K562 (cell line): ENCODE measurements around the gene MYBL2.

Experiments used
- ELF1 ChIP-seq: fragments of 200-800 bp; sonication (Bioruptor generic); IDR thresholded peaks from 2 replicates; pipeline ENCODE4 v1.6.1; 2016; ENCODE audit warnings: missing genetic modification characterization, missing compliant biosample characterization
- FOXA3 ChIP-seq, 2 experiments: fragments of 450-650 bp in 1 of 2; sonication (generic) in 1 of 2; formaldehyde crosslinking; IDR thresholded peaks in 1 of 2; conservative IDR thresholded peaks in 1 of 2; 2 replicates each; pipeline versions ENCODE4 v1.4.0 to v1.8.0; 2020 to 2022; ENCODE audit warnings: mild to moderate bottlenecking in 2 of 2, missing genetic modification reagents in 1 of 2
- MXI1 ChIP-seq: IDR thresholded peaks from 2 replicates; pipeline ENCODE4 v1.6.1; 2011; ENCODE audit warnings: low read depth, mild to moderate bottlenecking, improper control_type of control experiment, low read length
- POLR2AphosphoS2 ChIP-seq: IDR thresholded peaks from 2 replicates; pipeline ENCODE4 v1.6.1; 2012; ENCODE audit warnings: low read length, improper control_type of control experiment
- RAD21 ChIP-seq, 2 experiments: fragments of 250-450 bp in 1 of 2; fragments of 450-650 bp in 1 of 2; sonication (Bioruptor Pico) in 1 of 2; formaldehyde crosslinking in 1 of 2; IDR thresholded peaks in 1 of 2; conservative IDR thresholded peaks in 1 of 2; 2 replicates each; pipeline versions ENCODE4 v1.4.0 to v1.8.0; 2020 to 2022; ENCODE audit warnings: mild to moderate bottlenecking in 2 of 2, moderate library complexity in 1 of 2
- RCOR1 ChIP-seq, 2 experiments: IDR thresholded peaks; 2 replicates each; pipeline ENCODE4 v1.6.1; 2012; ENCODE audit warnings: low read depth in 2 of 2, low read length in 2 of 2, borderline replicate concordance in 1 of 2, improper control_type of control experiment in 1 of 2
- TCF7 ChIP-seq: sonication (generic); IDR thresholded peaks from 2 replicates; pipeline ENCODE4 v1.6.1; 2016; ENCODE audit warnings: antibody characterized with exemption, borderline replicate concordance
- TF ChIP-seq, protein P1 (sequence below), 2 experiments: fragments of 450-650 bp; formaldehyde crosslinking in 1 of 2; IDR thresholded peaks; 2 replicates each; pipeline versions ENCODE4 v1.4.0 to v1.6.1; 2014 to 2020; ENCODE audit warnings: mild to moderate bottlenecking in 2 of 2, borderline replicate concordance in 1 of 2, low read depth in 1 of 2
- TF ChIP-seq, protein P2 (sequence below): sonication (generic); formaldehyde crosslinking; IDR thresholded peaks from 2 replicates; pipeline ENCODE4 v1.4.0; 2020; ENCODE audit warnings: mild to moderate bottlenecking, missing genetic modification reagents
- TF ChIP-seq, protein P3 (sequence below), 3 experiments: IDR thresholded peaks in 2 of 3; conservative IDR thresholded peaks in 1 of 3; 2 replicates each; pipeline ENCODE4 v1.5.1; 2011 to 2012; ENCODE audit warnings: low read length in 3 of 3, mild to moderate bottlenecking in 3 of 3, control low read depth in 2 of 3, improper control_type of control experiment in 1 of 3, inconsistent platforms in 1 of 3, low read depth in 1 of 3, mixed read lengths in 1 of 3, moderate library complexity in 1 of 3; ENCODE audit not compliant: insufficient read depth in 2 of 3
- TF ChIP-seq, protein P4 (sequence below): sonication (generic); formaldehyde crosslinking; IDR thresholded peaks from 2 replicates; pipeline ENCODE4 v1.8.0; 2022; ENCODE audit warnings: mild to moderate bottlenecking, missing genetic modification reagents, borderline replicate concordance
- TF ChIP-seq, protein P5 (sequence below), 2 experiments: fragments of 450-650 bp in 1 of 2; sonication (generic) in 1 of 2; formaldehyde crosslinking in 1 of 2; IDR thresholded peaks in 1 of 2; conservative IDR thresholded peaks in 1 of 2; 2 replicates each; pipeline versions ENCODE4 v1.6.1 to v1.8.1; 2016 to 2023; ENCODE audit warnings: mild to moderate bottlenecking in 2 of 2, moderate library complexity in 2 of 2, inconsistent platforms in 1 of 2, missing genetic modification reagents in 1 of 2

DNA sequence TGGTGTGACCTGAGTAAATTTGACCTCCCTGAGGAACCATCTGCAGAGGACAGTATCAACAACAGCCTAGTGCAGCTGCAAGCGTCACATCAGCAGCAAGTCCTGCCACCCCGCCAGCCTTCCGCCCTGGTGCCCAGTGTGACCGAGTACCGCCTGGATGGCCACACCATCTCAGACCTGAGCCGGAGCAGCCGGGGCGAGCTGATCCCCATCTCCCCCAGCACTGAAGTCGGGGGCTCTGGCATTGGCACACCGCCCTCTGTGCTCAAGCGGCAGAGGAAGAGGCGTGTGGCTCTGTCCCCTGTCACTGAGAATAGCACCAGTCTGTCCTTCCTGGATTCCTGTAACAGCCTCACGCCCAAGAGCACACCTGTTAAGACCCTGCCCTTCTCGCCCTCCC, 35.6 kb downstream of the MYBL2 start:
- TF ChIP-seq, protein P1, sequence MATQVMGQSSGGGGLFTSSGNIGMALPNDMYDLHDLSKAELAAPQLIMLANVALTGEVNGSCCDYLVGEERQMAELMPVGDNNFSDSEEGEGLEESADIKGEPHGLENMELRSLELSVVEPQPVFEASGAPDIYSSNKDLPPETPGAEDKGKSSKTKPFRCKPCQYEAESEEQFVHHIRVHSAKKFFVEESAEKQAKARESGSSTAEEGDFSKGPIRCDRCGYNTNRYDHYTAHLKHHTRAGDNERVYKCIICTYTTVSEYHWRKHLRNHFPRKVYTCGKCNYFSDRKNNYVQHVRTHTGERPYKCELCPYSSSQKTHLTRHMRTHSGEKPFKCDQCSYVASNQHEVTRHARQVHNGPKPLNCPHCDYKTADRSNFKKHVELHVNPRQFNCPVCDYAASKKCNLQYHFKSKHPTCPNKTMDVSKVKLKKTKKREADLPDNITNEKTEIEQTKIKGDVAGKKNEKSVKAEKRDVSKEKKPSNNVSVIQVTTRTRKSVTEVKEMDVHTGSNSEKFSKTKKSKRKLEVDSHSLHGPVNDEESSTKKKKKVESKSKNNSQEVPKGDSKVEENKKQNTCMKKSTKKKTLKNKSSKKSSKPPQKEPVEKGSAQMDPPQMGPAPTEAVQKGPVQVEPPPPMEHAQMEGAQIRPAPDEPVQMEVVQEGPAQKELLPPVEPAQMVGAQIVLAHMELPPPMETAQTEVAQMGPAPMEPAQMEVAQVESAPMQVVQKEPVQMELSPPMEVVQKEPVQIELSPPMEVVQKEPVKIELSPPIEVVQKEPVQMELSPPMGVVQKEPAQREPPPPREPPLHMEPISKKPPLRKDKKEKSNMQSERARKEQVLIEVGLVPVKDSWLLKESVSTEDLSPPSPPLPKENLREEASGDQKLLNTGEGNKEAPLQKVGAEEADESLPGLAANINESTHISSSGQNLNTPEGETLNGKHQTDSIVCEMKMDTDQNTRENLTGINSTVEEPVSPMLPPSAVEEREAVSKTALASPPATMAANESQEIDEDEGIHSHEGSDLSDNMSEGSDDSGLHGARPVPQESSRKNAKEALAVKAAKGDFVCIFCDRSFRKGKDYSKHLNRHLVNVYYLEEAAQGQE (IDR thresholded peaks at IDR 0.05; ENCODE audit: borderline replicate concordance) = no peak
- TF ChIP-seq, protein P1 (CRISPR knock-in tag; IDR thresholded peaks at IDR 0.05; ENCODE audit: low read depth) = no peak
- TF ChIP-seq, protein P2, sequence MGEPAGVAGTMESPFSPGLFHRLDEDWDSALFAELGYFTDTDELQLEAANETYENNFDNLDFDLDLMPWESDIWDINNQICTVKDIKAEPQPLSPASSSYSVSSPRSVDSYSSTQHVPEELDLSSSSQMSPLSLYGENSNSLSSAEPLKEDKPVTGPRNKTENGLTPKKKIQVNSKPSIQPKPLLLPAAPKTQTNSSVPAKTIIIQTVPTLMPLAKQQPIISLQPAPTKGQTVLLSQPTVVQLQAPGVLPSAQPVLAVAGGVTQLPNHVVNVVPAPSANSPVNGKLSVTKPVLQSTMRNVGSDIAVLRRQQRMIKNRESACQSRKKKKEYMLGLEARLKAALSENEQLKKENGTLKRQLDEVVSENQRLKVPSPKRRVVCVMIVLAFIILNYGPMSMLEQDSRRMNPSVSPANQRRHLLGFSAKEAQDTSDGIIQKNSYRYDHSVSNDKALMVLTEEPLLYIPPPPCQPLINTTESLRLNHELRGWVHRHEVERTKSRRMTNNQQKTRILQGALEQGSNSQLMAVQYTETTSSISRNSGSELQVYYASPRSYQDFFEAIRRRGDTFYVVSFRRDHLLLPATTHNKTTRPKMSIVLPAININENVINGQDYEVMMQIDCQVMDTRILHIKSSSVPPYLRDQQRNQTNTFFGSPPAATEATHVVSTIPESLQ (CRISPR knock-in tag) = no peak
- TF ChIP-seq, protein P3, sequence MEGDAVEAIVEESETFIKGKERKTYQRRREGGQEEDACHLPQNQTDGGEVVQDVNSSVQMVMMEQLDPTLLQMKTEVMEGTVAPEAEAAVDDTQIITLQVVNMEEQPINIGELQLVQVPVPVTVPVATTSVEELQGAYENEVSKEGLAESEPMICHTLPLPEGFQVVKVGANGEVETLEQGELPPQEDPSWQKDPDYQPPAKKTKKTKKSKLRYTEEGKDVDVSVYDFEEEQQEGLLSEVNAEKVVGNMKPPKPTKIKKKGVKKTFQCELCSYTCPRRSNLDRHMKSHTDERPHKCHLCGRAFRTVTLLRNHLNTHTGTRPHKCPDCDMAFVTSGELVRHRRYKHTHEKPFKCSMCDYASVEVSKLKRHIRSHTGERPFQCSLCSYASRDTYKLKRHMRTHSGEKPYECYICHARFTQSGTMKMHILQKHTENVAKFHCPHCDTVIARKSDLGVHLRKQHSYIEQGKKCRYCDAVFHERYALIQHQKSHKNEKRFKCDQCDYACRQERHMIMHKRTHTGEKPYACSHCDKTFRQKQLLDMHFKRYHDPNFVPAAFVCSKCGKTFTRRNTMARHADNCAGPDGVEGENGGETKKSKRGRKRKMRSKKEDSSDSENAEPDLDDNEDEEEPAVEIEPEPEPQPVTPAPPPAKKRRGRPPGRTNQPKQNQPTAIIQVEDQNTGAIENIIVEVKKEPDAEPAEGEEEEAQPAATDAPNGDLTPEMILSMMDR (IDR thresholded peaks at IDR 0.05 in 2 of 3, conservative IDR thresholded peaks at IDR 0.05 in 1 of 3; ENCODE audit: insufficient read depth in 2 of 3, low read depth in 1 of 3, low read length in 3 of 3) = no peak
- TF ChIP-seq, protein P4, sequence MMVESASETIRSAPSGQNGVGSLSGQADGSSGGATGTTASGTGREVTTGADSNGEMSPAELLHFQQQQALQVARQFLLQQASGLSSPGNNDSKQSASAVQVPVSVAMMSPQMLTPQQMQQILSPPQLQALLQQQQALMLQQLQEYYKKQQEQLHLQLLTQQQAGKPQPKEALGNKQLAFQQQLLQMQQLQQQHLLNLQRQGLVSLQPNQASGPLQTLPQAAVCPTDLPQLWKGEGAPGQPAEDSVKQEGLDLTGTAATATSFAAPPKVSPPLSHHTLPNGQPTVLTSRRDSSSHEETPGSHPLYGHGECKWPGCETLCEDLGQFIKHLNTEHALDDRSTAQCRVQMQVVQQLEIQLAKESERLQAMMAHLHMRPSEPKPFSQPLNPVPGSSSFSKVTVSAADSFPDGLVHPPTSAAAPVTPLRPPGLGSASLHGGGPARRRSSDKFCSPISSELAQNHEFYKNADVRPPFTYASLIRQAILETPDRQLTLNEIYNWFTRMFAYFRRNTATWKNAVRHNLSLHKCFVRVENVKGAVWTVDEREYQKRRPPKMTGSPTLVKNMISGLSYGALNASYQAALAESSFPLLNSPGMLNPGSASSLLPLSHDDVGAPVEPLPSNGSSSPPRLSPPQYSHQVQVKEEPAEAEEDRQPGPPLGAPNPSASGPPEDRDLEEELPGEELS (CRISPR knock-in tag) = no peak
- TF ChIP-seq, protein P5, sequence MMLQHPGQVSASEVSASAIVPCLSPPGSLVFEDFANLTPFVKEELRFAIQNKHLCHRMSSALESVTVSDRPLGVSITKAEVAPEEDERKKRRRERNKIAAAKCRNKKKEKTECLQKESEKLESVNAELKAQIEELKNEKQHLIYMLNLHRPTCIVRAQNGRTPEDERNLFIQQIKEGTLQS (IDR thresholded peaks at IDR 0.05) = no peak
- TF ChIP-seq, protein P5 (CRISPR knock-in tag; conservative IDR thresholded peaks at IDR 0.05) = no peak
- TF ChIP-seq FOXA3 (CRISPR knock-in tag; conservative IDR thresholded peaks at IDR 0.05 in 1 of 2, IDR thresholded peaks at IDR 0.05 in 1 of 2) = no peak
- TF ChIP-seq ELF1 (tag) = no peak
- no peak for TF ChIP-seq MXI1
- no peak for TF ChIP-seq RAD21 (CRISPR knock-in tag; conservative IDR thresholded peaks at IDR 0.05 in 1 of 2, IDR thresholded peaks at IDR 0.05 in 1 of 2)
- no peak for TF ChIP-seq RCOR1 (IDR thresholded peaks at IDR 0.05; ENCODE audit: borderline replicate concordance in 1 of 2, low read depth in 2 of 2, low read length in 2 of 2)
- no peak for TF ChIP-seq POLR2AphosphoS2
- no peak for TF ChIP-seq TCF7
